PFSK-1 (cell line): ENCODE data around the gene KRTAP6-1.

Source experiments
- FOXP2 ChIP-seq: optimal IDR thresholded peaks from 2 replicates; pipeline ENCODE3; 2011; ENCODE audit warnings: borderline replicate concordance, control low read depth, inconsistent platforms; ENCODE audit not compliant: insufficient read depth; ENCODE audit errors: extremely low read length, extremely low read depth
- POLR2AphosphoS5 ChIP-seq: IDR thresholded peaks from 2 replicates; pipeline ENCODE4 v1.6.1; 2012; ENCODE audit warnings: low read depth, mild to moderate bottlenecking, control low read depth, low read length, moderate library complexity
- SIN3A ChIP-seq: IDR thresholded peaks from 2 replicates; pipeline ENCODE4 v1.6.1; 2012; ENCODE audit warnings: mild to moderate bottlenecking, low read length, moderate library complexity, borderline replicate concordance; ENCODE audit not compliant: insufficient read depth
- TAF1 ChIP-seq: IDR thresholded peaks from 2 replicates; pipeline ENCODE4 v1.6.1; 2012; ENCODE audit warnings: low read length, control low read depth, borderline replicate concordance; ENCODE audit not compliant: insufficient read depth
- TF ChIP-seq, protein P1 (sequence below), 2 experiments: IDR thresholded peaks; 2 replicates each; pipeline versions ENCODE4 v1.6.1 to v1.8.0; 2011 to 2012; ENCODE audit warnings: low read depth in 2 of 2, low read length in 2 of 2, control low read depth in 1 of 2, inconsistent platforms in 1 of 2, mild to moderate bottlenecking in 1 of 2, moderate library complexity in 1 of 2; ENCODE audit not compliant: insufficient read depth in 1 of 2

The KRTAP6-1 gene

DNA sequence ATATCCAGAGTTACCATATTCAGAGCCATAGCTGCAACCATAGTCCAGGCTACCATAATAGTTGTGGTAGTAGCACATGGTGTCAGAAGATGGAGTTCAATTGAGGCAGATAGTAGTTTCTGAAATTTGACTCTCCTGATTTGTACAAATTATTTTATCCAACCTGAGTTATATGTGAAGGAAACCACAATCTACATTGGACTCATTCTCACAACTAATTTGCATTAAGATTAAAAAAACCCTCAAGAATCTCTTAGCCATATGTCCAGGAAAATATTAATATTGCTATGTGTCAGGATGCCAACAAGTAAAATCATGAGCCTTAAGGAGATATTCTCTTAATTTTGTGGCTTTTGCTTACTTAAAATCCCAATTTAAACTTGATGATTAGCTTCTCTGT is 23.4 kb downstream of the KRTAP6-1 start, which contains the start of gene KRTAP22-2:
Gene KRTAP22-2 (minus strand): TSS at position 101 of the 400 bp plus-strand sequence.
- no peak for TF ChIP-seq POLR2AphosphoS5
- no peak for TF ChIP-seq TAF1
- TF ChIP-seq, protein P1, sequence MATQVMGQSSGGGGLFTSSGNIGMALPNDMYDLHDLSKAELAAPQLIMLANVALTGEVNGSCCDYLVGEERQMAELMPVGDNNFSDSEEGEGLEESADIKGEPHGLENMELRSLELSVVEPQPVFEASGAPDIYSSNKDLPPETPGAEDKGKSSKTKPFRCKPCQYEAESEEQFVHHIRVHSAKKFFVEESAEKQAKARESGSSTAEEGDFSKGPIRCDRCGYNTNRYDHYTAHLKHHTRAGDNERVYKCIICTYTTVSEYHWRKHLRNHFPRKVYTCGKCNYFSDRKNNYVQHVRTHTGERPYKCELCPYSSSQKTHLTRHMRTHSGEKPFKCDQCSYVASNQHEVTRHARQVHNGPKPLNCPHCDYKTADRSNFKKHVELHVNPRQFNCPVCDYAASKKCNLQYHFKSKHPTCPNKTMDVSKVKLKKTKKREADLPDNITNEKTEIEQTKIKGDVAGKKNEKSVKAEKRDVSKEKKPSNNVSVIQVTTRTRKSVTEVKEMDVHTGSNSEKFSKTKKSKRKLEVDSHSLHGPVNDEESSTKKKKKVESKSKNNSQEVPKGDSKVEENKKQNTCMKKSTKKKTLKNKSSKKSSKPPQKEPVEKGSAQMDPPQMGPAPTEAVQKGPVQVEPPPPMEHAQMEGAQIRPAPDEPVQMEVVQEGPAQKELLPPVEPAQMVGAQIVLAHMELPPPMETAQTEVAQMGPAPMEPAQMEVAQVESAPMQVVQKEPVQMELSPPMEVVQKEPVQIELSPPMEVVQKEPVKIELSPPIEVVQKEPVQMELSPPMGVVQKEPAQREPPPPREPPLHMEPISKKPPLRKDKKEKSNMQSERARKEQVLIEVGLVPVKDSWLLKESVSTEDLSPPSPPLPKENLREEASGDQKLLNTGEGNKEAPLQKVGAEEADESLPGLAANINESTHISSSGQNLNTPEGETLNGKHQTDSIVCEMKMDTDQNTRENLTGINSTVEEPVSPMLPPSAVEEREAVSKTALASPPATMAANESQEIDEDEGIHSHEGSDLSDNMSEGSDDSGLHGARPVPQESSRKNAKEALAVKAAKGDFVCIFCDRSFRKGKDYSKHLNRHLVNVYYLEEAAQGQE (IDR thresholded peaks at IDR 0.05; ENCODE audit: insufficient read depth in 1 of 2, low read depth in 2 of 2, low read length in 2 of 2), result no peak
- no peak for TF ChIP-seq SIN3A
- no peak for TF ChIP-seq FOXP2

DNA sequence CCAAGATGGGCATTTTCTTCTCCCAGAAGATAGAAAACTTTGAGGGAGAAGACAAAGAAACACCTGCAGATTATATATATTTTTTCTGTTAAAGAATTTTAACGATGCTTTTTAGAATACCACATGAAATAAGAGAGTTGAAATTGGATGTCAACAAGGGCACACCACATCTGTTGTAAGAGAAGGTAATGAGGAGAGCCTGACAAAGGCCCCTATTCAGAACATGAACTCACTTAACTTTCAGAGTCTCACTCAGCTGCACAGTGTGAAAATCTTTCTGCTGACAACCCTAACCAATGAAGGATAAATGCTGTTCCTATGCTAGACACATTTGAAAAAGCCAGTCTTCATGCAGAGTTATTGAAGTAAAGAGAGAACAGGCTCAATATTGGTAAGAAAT is 30.9 kb downstream of the KRTAP6-1 start:
- TF ChIP-seq FOXP2 (no peak), TAF1 (no peak), SIN3A (no peak), POLR2AphosphoS5 (no peak)
- TF ChIP-seq, protein P1 (IDR thresholded peaks at IDR 0.05; ENCODE audit: insufficient read depth in 1 of 2, low read depth in 2 of 2, low read length in 2 of 2), result no peak

DNA sequence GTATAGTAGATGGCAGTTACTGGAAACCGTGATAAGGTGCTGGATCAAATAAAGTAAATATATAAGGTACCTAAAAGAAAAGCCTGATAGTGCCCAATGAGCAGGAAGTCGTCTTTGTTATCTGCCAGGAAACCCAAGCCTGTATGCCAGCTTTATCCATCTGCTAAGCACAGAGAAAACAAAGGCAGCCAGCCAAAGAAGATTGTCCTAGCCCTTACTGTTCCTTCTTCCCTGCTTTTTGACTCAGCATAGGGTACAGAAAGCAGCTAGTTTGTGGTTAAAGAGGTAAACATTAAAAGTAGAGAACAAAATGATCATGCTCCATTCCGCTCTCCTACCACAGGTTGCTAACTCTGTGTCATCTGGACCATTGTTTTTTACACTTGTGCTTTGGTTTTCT is 33.6 kb downstream of the KRTAP6-1 start:
- TF ChIP-seq, protein P1 (IDR thresholded peaks at IDR 0.05; ENCODE audit: insufficient read depth in 1 of 2, low read depth in 2 of 2, low read length in 2 of 2), result no peak
- no peak for TF ChIP-seq POLR2AphosphoS5
- TF ChIP-seq SIN3A, result no peak
- no peak for TF ChIP-seq TAF1
- TF ChIP-seq FOXP2, result no peak

DNA sequence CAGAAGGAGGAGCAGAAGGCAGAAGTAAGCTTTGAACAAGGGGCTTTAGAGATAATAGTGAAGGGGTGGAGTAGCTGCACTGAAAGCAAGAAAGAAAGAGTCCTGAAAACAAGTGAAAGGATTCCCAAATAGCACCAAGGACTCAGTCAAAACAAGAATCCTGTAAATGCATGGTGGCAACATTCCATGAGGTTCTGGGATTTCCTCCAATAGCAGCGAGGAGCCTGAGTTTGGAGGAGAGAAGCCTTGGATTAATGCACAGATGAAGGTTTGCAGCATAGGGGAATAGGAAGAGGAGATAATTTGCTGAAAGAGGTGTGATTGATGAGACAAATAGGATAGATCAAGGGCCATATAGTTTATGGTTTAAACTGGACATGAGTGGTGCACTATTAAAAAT is 34.4 kb downstream of the KRTAP6-1 start:
- no peak for TF ChIP-seq POLR2AphosphoS5
- TF ChIP-seq, protein P1 (IDR thresholded peaks at IDR 0.05; ENCODE audit: insufficient read depth in 1 of 2, low read depth in 2 of 2, low read length in 2 of 2), result no peak
- TF ChIP-seq TAF1, result no peak
- TF ChIP-seq FOXP2, result no peak
- no peak for TF ChIP-seq SIN3A

DNA sequence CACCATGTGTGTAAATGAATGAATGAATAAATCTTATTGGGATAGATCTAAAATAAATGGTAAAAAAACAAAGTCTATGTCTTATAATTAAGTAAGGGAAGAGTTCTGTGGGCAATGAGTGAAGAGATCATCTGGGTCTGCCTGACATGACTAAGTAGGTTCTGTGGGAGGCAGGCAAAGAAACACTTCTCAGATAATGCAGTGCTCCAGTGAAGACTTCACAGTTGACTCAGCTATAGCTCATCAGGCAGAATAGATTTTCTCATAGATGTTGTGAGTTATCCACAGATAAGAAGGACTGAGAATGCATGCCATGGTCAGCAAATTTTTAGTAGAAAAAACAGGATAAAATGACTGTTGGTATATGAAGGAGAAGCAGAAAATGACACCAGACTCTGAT is 36.0 kb downstream of the KRTAP6-1 start:
- TF ChIP-seq TAF1 (no peak), FOXP2 (no peak), POLR2AphosphoS5 (no peak), SIN3A (no peak)
- TF ChIP-seq, protein P1 (IDR thresholded peaks at IDR 0.05; ENCODE audit: insufficient read depth in 1 of 2, low read depth in 2 of 2, low read length in 2 of 2), result no peak
